Testis (tissue), 3 donors: ENCODE results near the gene IFNA4. TPM values are rescaled to one million over a fixed set of nuclear protein-coding genes. Genes with fewer than 3 reads are reported as not detected.

Source experiments
- DNase-seq: peaks from one replicate; pipeline ENCODE4 v3.0.0-alpha.2; 2019
- H3K27ac ChIP-seq, 2 donors: fragments of 200-600 bp; sonication (generic); one replicate each; pipeline ENCODE4 v1.5.1; 2019
- H3K27me3 ChIP-seq: fragments of 200-600 bp; sonication (generic); one replicate; pipeline ENCODE4 v1.5.1; 2019
- H3K36me3 ChIP-seq: fragments of 200-600 bp; sonication (generic); one replicate; pipeline ENCODE4 v1.5.1; 2017; ENCODE audit warnings: low read depth; ENCODE audit errors: missing control alignments
- H3K4me1 ChIP-seq: fragments of 200-600 bp; sonication (generic); one replicate; pipeline ENCODE4 v1.5.1; 2019
- H3K4me3 ChIP-seq, 2 donors: fragments of 200-600 bp; sonication (generic); one replicate each; pipeline ENCODE4 v1.5.1; 2017 to 2019
- H3K9me3 ChIP-seq: fragments of 200-600 bp; sonication (generic); one replicate; pipeline ENCODE4 v1.5.1; 2017
- POLR2A ChIP-seq: fragments of 450-650 bp; IDR thresholded peaks from one replicate; pipeline ENCODE4 v1.6.1; 2017; ENCODE audit warnings: antibody characterized with exemption, mild to moderate bottlenecking, moderate library complexity
- WGBS, 2 donors: methylation state at CpG; one replicate each; pipeline ENCODE4 v1.1.5; 2018; 5-methylcytosine and 5-hydroxymethylcytosine counted together
- intact Hi-C: fragments of 100-400 bp; cut with DNase I; formaldehyde crosslinking; loops from one replicate; pipeline ENCODE4 v1.15.1; 2023; ENCODE audit warnings: low total_unique reads
- polyA plus RNA-seq: library from polyadenylated mRNA; stranded (reverse); fragments of 350-450 nt; fragmentation: Illumina TruSeq; extraction: RNeasy Lipid Tissue Mini Kit (QIAGEN cat#74804); gene quantifications from one replicate; pipeline ENCODE4 v1.2.3, GENCODE V29; 2014; ENCODE audit warnings: low read depth, low replicate concordance; ENCODE audit not compliant: insufficient read depth
- small RNA-seq, 2 donors: library from RNA; depleted of rRNA; stranded (forward); fragments of <200 nt; gene quantifications; one replicate each; pipeline ENCODE3, GENCODE V24; 2016
- total RNA-seq, 2 donors: library from RNA; depleted of rRNA; stranded (reverse); fragments of >200 nt; gene quantifications; one replicate each; pipeline ENCODE4 v1.2.3, GENCODE V29; 2016
- TF ChIP-seq, protein P1 (sequence below), 3 experiments: fragments of 450-650 bp in 2 of 3; fragments of 200-600 bp in 1 of 3; sonication (generic) in 1 of 3; IDR thresholded peaks; one replicate each; pipeline ENCODE4 v1.5.1; 2016 to 2019; ENCODE audit warnings: antibody characterized with exemption in 3 of 3, mild to moderate bottlenecking in 2 of 3, moderate library complexity in 1 of 3

Gene IFNA4
- total and polyA plus RNA-seq, 3 donors from 2014 or later, result not detected

DNA sequence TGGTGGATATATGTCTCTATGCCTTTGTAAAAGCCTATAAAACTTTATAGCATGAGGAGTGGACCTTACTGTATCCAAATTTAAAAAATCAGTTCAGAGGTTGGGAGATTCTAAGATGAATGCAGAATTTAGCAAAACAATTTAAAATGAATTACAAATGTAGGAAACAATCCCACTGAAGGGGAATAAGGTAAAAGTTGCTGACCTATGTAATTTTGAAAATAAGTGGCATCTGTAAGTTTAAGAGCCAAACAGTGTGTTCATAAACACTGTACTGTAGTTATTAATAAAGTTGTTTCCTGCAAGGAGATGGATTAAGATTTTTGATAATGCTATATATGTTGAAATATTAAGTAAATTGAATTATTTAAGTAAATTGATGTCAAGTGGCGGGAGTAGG, 50.4 kb downstream of the IFNA4 start:
- intact Hi-C loops, result no loop called here
- no peak overlapping the region for H3K4me3 ChIP-seq
- H3K27me3 ChIP-seq, result no peaks in the 10 kb centered on the region
- WGBS, 2 donors, result 91 to 98% methylated on average over 1 of the region's 1 CpG
- TF ChIP-seq POLR2A, result no peak
- TF ChIP-seq, protein P1, sequence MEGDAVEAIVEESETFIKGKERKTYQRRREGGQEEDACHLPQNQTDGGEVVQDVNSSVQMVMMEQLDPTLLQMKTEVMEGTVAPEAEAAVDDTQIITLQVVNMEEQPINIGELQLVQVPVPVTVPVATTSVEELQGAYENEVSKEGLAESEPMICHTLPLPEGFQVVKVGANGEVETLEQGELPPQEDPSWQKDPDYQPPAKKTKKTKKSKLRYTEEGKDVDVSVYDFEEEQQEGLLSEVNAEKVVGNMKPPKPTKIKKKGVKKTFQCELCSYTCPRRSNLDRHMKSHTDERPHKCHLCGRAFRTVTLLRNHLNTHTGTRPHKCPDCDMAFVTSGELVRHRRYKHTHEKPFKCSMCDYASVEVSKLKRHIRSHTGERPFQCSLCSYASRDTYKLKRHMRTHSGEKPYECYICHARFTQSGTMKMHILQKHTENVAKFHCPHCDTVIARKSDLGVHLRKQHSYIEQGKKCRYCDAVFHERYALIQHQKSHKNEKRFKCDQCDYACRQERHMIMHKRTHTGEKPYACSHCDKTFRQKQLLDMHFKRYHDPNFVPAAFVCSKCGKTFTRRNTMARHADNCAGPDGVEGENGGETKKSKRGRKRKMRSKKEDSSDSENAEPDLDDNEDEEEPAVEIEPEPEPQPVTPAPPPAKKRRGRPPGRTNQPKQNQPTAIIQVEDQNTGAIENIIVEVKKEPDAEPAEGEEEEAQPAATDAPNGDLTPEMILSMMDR (IDR thresholded peaks at IDR 0.05), result no peak
- DNase-seq, result no peak
- no peaks in the 10 kb centered on the region for H3K9me3 ChIP-seq
- H3K4me1 ChIP-seq, result no peaks in the 10 kb centered on the region
- no peak overlapping the region for H3K27ac ChIP-seq
- H3K36me3 ChIP-seq, result no peaks in the 10 kb centered on the region

Small RNA genes lying within 50 kb of the gene (small RNA-seq; reads per million reads assigned to genes)
- gene RF00019, result 0 reads per million in 2 donors

Other genes starting within 250 kb of the IFNA4 start
- 1 to 10 TPM; 1.9 to 2.8 TPM for gene HACD4, start 155.9 kb downstream of the IFNA4 start, total RNA-seq
- gene HACD4, start 155.9 kb downstream of the IFNA4 start, polyA plus RNA-seq, result 2.0 TPM
- gene IFNB1, start 109.6 kb downstream of the IFNA4 start, total RNA-seq, result not detected
- not detected for gene IFNB1, start 109.6 kb downstream of the IFNA4 start, polyA plus RNA-seq
- not detected for gene IFNW1, start 45.8 kb downstream of the IFNA4 start, total RNA-seq
- not detected for gene IFNW1, start 45.8 kb downstream of the IFNA4 start, polyA plus RNA-seq
- gene IFNA21, start 20.9 kb downstream of the IFNA4 start, total RNA-seq, result not detected
- gene IFNA21, start 20.9 kb downstream of the IFNA4 start, polyA plus RNA-seq, result not detected
- gene IFNA7, start 14.6 kb upstream of the IFNA4 start, total RNA-seq, result not detected
- gene IFNA7, start 14.6 kb upstream of the IFNA4 start, polyA plus RNA-seq, result not detected
- not detected for gene IFNA10, start 19.6 kb upstream of the IFNA4 start, total RNA-seq
- not detected for gene IFNA10, start 19.6 kb upstream of the IFNA4 start, polyA plus RNA-seq
- gene IFNA16, start 29.7 kb upstream of the IFNA4 start, total RNA-seq, result not detected
- not detected for gene IFNA16, start 29.7 kb upstream of the IFNA4 start, polyA plus RNA-seq
- gene IFNA17, start 40.6 kb upstream of the IFNA4 start, total RNA-seq, result not detected
- not detected for gene IFNA17, start 40.6 kb upstream of the IFNA4 start, polyA plus RNA-seq
- not detected for gene IFNA14, start 52.4 kb upstream of the IFNA4 start, total RNA-seq
- not detected for gene IFNA14, start 52.4 kb upstream of the IFNA4 start, polyA plus RNA-seq
- gene IFNA5, start 117.7 kb upstream of the IFNA4 start, total RNA-seq, result not detected
- gene IFNA5, start 117.7 kb upstream of the IFNA4 start, polyA plus RNA-seq, result not detected
- gene KLHL9, start 147.8 kb upstream of the IFNA4 start, total RNA-seq, result 10 to 100 TPM; 17.4 to 19.3 TPM
- 12.7 TPM for gene KLHL9, start 147.8 kb upstream of the IFNA4 start, polyA plus RNA-seq
- gene IFNA6, start 163.3 kb upstream of the IFNA4 start, total RNA-seq, result under 1 TPM in 1 of 2 donors, not detected in 1; 0.39 TPM
- gene IFNA6, start 163.3 kb upstream of the IFNA4 start, polyA plus RNA-seq, result not detected
- 1 to 10 TPM in 1 of 2 donors, under 1 TPM in 1; 0.63 to 1.9 TPM for gene IFNA13, start 180.5 kb upstream of the IFNA4 start, total RNA-seq
- gene IFNA13, start 180.5 kb upstream of the IFNA4 start, polyA plus RNA-seq, result not detected
- gene IFNA2, start 197.8 kb upstream of the IFNA4 start, total RNA-seq, result 1 to 10 TPM; 1.2 to 1.3 TPM
- not detected for gene IFNA2, start 197.8 kb upstream of the IFNA4 start, polyA plus RNA-seq
- gene IFNA8, start 221.5 kb upstream of the IFNA4 start, total RNA-seq, result not detected
- gene IFNA8, start 221.5 kb upstream of the IFNA4 start, polyA plus RNA-seq, result not detected